HK-2 (cell line): ENCODE measurements around the gene SYCP2.
"Not testable (repeated sequence)": the region's sequence is repeated elsewhere in the genome, so short reads cannot be mapped to it uniquely, and the experiment has no call there.

ENCODE experiments used
- DNase-seq: peaks from one replicate; pipeline ENCODE4 v3.0.0-alpha.2; 2018; ENCODE audit not compliant: unreplicated experiment

SYCP2 gene, protein sequence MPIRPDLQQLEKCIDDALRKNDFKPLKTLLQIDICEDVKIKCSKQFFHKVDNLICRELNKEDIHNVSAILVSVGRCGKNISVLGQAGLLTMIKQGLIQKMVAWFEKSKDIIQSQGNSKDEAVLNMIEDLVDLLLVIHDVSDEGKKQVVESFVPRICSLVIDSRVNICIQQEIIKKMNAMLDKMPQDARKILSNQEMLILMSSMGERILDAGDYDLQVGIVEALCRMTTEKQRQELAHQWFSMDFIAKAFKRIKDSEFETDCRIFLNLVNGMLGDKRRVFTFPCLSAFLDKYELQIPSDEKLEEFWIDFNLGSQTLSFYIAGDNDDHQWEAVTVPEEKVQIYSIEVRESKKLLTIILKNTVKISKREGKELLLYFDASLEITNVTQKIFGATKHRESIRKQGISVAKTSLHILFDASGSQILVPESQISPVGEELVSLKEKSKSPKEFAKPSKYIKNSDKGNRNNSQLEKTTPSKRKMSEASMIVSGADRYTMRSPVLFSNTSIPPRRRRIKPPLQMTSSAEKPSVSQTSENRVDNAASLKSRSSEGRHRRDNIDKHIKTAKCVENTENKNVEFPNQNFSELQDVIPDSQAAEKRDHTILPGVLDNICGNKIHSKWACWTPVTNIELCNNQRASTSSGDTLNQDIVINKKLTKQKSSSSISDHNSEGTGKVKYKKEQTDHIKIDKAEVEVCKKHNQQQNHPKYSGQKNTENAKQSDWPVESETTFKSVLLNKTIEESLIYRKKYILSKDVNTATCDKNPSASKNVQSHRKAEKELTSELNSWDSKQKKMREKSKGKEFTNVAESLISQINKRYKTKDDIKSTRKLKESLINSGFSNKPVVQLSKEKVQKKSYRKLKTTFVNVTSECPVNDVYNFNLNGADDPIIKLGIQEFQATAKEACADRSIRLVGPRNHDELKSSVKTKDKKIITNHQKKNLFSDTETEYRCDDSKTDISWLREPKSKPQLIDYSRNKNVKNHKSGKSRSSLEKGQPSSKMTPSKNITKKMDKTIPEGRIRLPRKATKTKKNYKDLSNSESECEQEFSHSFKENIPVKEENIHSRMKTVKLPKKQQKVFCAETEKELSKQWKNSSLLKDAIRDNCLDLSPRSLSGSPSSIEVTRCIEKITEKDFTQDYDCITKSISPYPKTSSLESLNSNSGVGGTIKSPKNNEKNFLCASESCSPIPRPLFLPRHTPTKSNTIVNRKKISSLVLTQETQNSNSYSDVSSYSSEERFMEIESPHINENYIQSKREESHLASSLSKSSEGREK (N-terminal part only)

DNA sequence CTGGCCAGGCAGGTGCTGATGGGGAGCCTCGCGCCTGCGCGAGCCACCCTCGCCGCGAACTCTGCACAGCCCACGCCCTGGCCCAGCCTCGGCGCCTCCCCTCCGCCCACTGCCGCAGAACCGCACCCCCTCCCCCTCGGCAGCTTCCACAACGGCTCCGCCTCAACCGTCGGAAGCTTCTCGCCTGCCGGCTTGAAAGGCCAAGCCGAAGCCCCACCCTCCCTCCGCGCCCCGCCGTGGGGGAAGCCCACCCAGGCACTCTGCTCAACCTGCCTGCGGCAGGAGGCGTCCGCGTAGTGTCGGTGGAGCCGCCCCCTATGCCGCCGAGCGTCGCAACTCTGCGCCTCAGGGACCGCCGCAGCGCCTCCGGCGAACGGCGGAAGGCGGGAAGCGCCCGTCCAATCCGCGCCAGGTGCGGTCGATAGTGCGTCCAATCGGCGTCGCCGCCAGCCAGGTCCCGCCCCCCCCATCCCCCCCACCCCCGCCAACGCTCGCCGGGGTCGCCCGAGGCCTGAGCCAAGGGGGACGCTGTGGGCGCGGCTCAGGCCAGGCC, at the start of gene SYCP2:
Gene SYCP2, minus strand, starts transcription at position 342 of the 553 bp plus-strand sequence. CDS start 11,224 bp downstream, outside the sequence.
- peak; percentile 96 for DNase-seq

DNA sequence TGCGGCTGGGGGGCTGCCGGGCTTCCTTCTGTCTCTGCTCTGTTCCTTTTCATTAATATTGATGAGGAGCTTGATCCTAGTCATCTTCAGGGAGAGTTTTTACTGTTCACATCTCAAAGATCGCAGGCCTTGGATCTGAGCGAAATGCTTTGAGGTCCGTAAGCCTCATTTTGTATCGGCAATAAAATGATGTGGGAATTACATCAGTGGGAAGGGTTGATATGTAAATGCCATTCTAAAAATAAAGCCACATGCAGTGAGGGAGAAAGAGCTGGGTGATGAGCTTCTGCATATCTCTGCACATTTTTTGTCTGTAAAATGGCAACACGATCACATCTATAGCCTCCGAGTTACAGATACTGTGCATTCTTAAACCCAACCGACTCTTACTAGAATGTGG, 49.6 kb upstream of the SYCP2 start:
- no peak for DNase-seq

DNA sequence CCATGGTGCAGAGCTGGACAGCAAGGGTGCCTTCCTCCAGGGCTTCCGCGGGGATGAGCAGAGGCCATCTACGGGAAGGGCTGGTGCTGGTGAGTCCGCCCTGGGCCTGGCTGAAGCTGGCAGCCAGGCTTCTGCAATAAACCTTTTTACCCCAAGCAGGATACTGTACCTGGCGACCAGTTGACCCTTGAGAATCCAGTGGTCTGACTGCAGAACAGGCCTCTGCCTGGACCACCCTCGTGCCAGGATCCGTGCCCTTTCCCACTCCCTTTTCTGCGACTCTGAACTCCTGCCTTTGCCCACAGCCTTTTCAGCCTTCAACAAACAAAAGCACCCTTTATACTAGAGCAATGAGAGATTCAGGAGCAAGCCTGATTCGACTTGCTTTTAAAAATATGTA, 43.6 kb upstream of the SYCP2 start:
- DNase-seq: no peak

DNA sequence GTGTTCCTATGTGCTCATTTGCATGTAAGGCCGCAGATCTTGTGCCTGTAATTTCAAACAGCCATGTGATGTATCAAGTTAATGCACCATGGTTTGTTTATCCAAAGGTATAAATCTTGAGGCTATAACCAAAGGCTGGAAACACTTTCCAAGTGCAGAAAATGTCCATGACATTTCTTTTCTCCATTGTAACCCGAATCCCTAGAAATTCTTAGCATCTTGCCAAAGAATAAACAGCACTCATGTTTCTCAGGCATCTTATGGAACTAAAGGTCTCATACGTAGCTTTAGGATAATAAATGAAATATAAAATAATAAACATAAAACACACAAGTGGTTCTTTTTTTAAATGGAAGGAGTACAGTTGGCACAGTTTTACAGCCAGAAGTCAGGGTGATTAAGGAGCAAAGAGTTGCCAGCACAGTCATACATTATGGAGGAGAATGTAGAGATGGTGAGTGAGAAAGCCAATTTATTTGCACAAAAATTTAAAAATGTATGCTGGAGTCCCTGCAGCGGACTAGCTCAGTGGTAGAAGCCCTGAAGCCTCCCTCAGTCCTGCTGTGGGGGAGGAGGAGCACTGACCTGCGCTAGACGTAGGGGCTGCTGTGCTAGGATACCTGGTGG, 42.8 kb upstream of the SYCP2 start:
- no peak for DNase-seq

DNA sequence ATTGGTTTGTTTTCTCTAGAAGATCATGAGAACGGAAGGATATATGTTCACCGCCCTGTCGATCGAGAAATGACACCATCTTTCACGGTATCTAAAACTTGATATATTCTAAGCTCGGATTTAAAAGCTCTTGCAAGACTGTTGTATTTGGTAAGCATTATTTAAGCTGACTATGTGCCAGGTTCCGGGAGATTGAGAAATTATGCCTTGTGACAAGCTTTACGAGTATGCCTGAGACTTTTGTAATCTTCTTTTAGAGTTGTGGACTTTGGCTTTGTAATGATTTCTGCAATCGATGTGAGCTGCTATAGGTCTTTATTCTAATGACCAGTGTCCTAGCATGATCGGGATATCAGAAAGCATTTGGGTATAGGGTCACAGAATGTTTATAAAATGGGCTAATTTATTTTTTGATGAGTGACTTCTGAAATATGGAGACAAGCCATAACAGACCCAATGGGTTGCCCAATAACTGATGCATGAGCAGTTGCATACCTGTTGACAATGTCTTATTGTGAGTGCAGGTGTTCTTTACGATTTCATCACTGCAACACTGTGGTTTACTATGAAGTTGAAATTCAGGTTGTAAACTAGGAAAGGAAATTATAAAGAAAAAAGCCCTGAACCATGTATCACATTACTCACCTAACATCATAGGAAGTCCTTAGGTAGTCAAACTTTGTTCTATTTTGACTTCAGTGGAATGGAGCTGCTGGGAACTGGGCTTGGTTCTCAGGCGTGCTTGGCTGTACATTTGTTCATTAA, 38.8 kb upstream of the SYCP2 start:
- DNase-seq: no peak

DNA sequence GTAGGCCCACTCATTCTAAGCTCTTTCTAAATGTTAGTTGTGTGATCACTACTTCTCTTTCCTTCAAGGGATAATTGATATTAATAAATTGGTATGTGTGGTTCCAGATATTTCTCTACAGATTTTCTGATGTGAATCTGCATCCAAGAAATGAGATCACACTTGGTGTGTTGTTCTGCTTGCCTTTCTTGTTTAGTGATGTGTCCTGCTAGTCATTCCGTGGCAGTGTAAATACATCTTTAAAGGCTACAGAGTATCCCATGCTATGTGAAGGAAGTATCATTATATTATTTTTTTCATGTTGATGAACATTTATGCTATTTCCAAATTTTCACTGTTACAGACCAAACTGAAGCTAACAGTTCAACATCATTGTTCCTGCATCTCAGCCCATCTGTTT, 38.0 kb upstream of the SYCP2 start:
- no peak for DNase-seq

DNA sequence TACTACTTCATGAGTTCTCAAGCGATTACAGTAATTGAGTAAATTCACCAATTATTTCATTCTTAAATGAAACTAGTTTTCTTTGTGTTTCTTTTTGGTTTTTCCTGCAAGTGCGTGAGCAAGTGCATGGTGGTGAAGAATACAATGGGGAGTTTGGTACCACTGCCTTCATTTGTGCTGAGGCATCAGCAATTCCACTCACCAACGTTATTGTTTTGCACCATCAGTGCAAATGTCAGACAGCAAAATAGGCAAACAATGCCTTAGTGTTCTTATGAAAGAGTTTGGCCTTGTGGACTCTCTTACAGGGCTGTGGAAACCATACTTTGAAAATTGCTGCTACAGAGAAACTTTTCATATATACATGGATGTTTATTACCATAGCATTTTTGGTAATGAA, 33.0 kb upstream of the SYCP2 start:
- no peak for DNase-seq

DNA sequence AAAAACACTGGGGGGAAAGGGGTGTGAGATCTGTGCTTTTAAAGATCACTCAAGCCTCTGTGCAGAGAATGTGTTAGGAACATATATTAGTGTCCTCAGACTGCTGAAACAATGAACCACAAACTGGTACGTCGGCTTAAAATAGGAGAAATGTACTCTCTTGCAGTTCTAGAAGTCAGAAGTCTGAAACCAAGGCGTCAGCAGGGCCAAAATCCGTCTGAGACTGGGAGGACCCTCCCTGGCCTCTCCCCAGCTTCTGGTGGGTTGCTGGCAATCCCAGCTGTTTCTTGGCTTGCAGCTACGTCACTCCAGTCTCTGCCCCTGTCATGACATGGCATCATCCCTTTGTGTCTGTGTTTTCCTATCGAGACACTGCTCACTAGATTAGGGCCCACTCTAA, 28.7 kb upstream of the SYCP2 start:
- DNase-seq: no peak

DNA sequence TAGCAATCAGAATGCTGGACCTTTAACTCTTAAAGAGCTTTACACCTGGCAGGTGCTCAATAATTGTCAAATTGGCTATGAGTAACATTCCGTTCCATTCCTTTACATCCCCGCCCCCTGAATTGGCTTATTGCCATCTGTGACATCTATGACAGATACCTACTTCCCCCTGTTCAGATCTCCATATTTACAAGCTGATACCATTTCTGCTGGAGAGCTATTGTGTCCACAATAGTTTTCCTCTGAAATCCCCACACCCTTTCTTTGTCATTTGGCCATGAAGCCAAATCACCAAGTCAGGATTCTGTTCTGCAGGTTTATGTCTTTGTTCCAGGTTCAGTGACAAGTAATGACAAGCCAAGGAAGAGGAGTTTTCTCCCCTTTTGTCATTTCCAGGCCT, 28.0 kb upstream of the SYCP2 start:
- no peak for DNase-seq

DNA sequence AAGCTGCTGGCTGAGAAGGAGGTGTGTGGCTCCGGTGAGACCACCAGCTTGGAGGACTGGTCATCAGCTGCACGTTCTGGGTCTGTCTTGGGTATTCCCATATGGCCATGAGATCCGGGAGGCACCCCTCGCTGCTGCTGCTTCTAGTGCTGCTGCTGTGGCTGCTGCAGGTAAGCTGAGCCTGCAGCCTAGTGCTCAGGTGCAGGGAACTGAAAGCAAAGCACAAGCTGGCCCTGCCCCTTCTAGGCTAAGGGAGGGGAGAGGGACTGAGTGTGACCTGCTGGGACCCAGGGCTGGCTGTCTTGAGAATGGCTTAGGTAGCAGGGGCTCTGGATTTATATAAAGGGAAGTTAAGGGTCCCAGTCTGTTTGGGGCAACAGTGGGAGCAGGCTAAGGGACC, 25.2 kb upstream of the SYCP2 start:
- DNase-seq: no peak

DNA sequence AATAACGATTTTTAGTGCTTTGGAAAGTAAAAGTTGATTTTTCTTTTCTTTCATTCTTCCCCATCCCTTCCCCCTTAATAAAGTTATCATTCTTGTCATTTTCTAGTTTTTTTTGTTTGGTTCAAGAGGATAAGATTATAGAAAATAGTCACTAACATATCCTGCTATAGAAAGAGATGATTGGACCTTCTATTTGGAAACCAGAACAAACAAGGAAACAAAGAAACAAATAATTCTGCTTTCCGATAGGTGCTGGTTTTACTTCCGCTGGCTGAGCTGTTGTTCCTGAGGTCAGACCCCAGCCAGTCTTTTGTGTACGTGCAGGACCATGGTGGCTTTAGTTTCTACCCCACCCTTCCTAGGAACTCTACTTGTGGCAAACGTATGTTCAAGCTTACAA, 24.7 kb upstream of the SYCP2 start, which contains the start of gene CDH26:
Gene CDH26, plus strand, starts transcription at position 301 of the 400 bp plus-strand sequence. CDS start 304 bp downstream, outside the sequence.
- no peak for DNase-seq

DNA sequence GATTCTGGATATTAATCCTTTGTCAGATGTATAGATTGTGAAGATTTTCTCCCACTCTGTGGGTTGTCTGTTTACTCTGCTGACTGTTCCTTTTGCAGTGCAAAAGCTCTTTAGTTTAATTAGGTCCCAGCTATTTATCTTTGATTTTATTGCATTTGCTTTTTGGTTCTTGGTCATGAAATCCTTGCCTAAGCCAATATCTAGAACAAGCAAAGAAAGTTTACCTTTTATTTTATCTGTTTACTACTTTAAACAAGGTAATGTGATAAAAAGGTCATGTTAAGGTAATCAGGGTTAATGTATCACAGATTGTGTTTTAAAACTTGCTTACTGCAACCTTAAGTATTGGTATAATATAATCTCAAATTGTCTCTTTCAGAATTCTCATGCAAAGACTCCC, 24.1 kb upstream of the SYCP2 start:
- DNase-seq: not testable (repeated sequence)

DNA sequence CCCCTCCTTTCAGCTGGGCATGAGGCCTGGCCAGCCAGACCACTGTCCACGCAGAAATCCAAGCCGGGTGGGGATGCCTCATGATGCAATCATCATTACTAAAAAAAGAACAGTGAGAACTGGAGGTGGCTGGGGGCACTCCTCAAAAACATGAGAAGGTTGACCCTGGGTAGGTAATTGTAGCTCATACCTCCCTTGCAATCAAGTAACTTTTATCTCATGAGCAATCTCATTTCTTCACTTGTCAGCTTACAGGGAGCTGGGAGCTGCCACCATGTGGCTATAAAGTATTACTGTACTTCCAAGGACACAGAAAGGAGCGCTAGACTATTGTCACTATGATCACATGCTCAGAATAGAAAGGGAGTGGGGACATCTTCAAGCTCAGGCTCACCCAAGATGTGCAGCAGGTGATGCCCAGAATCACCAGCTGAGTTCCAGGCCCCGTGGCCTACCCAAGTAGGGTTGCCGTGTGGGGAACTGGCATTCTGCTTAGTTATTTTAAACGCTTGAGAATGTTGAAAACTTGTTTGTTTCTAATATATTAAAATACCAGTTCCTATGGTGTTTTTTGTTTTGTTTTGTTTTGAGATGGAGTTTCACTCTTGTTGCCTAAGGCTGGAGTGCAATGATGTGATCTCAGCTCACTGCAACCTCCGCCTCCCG, 21.8 kb upstream of the SYCP2 start:
- DNase-seq: no peak

DNA sequence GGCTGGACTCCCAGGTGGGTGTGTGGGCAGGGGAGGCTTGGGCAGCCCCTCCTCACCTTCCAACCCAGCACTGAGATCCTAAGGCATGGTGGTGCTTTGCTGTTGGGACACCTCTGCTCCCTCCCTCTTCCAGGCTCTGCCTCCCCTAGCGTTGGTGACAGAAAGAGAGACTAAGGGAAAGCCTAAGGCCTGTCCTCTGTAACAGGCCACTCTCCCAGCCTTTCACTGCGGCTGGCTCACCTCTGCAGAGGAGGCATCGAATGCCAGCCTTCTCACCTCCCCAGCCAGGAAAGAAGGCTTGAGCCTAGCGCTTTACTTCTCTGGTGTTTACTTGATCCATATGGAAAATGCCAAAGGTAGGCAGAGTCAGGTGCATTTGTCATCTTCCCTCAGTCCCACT, 21.3 kb upstream of the SYCP2 start:
- no peak for DNase-seq

DNA sequence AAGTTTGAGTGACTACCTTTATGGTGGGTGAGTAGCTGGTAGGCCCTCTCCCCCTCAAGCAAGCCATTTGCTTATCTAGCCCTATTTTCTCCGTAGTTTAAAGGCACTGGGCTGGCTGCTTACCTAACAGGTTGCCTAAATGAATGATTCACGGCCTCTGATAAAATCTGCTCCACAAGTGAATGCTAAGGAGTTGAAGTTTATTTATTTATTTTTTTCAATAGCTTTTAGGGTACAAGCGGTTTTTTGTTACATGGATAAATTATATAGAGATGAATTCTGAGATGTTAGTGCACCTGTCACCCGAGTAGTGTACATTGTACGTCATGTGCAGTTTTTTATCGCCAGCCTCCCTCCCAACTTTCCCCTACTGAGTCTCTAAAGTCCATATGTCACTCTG, 16.5 kb upstream of the SYCP2 start:
- DNase-seq: no peak

DNA sequence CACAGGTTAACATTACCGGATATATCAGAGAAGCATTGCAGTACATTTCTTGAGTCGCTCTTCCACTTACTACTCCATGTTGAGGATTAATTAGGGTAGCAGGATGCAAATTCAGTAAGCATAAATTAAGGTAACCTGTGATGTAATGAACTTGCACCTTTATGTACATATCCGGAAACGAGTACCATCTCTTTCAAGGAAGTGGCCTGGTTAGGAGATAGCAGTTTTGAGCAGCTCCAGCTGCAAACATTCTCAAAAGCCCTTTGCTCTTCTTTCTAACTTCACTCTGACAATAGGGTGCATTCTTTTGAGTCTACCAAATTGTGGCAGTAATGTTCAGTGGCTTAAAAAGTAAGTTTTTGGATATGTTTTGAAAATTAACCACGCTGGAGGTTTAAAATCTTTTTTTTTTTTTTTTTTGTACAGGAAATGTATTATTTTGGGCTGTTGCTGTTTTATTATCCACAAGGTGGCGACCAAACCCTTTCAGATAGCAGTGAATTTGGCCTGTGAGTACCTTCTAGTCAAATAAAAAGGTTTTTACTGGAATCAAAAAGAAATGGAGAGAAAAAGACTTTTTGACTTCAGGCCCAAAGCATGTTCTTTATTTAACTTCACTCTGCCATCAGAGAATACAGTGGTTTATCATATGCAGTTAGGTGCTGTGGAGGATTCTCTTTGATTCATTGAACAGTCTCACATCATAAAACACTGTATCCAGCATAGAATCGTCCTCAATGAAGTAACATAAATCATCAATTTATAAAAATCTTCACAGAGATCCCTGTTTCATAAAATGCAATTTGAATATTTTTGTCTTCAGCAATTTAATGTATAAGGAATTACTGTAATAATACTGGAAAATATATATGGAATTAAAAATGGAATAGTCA, 15.6 kb upstream of the SYCP2 start:
- peak; percentile 13 for DNase-seq

DNA sequence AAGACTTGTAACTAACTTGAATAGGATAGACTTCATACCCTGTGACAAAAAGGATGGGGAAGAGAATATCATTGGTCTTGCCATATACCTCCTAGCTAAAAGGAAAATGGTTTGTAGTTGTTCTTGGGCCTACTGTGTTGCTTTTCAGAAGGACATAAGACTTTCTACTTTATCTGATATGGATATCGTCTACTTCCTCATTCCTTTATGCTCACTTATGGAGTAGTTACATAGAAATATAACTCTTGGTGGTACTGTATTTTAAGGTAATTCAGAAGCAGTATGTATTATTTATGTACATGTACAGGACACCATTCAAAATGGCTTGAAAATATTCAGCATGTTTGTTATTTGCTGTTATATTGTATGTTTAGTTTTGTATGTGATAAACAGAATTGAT, 14.8 kb upstream of the SYCP2 start:
- no peak for DNase-seq

DNA sequence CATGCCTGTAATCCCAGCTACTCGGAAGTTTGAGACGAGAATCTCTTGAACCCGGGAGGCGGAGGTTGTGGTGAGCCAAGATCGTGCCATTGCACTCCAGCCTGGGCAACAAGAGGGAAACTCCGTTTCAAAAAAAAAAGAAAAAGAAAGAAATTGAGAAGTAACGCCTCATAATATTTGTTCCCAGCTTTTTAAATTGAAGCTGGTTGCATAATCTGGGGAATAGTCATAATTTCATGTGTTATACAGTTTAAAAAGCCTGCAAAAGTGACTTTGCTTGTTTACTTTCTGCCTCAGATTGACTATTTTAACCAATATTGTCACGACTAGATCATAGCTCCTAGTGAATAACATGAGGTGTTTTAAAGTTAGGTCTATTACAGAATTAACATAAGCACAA, 13.9 kb upstream of the SYCP2 start:
- no peak for DNase-seq

DNA sequence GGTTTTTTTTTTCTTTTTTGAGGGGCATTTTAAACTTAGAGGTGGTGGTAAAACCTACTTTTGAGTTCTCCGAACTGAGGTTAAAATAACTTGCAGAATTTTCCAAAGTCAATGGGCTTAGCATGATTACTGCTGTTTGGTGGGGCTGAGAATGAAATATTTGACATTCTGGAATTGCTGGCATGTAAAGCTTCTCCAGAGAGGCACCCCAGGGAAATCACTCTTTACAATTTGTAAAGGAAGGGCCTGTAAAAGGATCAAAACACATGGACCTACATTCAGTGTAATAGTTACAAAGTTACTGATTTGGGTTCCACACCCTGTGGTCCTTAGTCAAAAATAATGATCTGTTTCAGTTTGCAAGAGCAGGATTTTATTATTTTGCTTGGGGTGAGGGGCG, 12.3 kb upstream of the SYCP2 start:
- DNase-seq: no peak
